Parathyroid adenoma (tissue), 2 donors: ENCODE results near the gene PDIA5.

Experiments
- H2AFZ ChIP-seq: fragments of 300-600 bp; sonication (generic); one replicate; pipeline ENCODE4 v1.7.0; 2017; ENCODE audit warnings: antibody characterized with exemption, mild to moderate bottlenecking
- H3K27ac ChIP-seq: fragments of 300-600 bp; sonication (generic); one replicate; pipeline ENCODE4 v1.7.0; 2017
- H3K27me3 ChIP-seq: fragments of 300-600 bp; sonication (generic); one replicate; pipeline ENCODE4 v1.7.0; 2017; ENCODE audit warnings: low read length; ENCODE audit not compliant: control insufficient read depth, insufficient read depth
- H3K36me3 ChIP-seq: fragments of 300-600 bp; sonication (generic); one replicate; pipeline ENCODE4 v1.7.0; 2017; ENCODE audit warnings: low read length; ENCODE audit not compliant: control insufficient read depth, insufficient read depth
- H3K4me1 ChIP-seq: fragments of 300-600 bp; sonication (generic); one replicate; pipeline ENCODE4 v1.7.0; 2017; ENCODE audit warnings: control low read depth
- H3K4me2 ChIP-seq: fragments of 300-600 bp; sonication (generic); one replicate; pipeline ENCODE4 v1.7.0; 2017; ENCODE audit warnings: low read length
- H3K4me3 ChIP-seq: fragments of 300-600 bp; sonication (generic); one replicate; pipeline ENCODE4 v1.7.0; 2017; ENCODE audit warnings: low read depth, low read length
- H3K79me2 ChIP-seq: fragments of 300-600 bp; sonication (generic); one replicate; pipeline ENCODE4 v1.7.0; 2017; ENCODE audit warnings: control low read depth
- H3K9ac ChIP-seq: fragments of 300-600 bp; sonication (generic); one replicate; pipeline ENCODE4 v1.7.0; 2017; ENCODE audit warnings: mild to moderate bottlenecking
- H3K9me3 ChIP-seq: fragments of 300-600 bp; sonication (generic); one replicate; pipeline ENCODE4 v1.7.0; 2017; ENCODE audit warnings: low read length; ENCODE audit not compliant: control insufficient read depth
- CTCF ChIP-seq: fragments of 300-600 bp; sonication (generic); IDR thresholded peaks from one replicate; pipeline ENCODE4 v1.7.0; 2017; ENCODE audit warnings: antibody characterized with exemption, mild to moderate bottlenecking
- donor health status: primary hyperparathyroidism.

Gene PDIA5

DNA sequence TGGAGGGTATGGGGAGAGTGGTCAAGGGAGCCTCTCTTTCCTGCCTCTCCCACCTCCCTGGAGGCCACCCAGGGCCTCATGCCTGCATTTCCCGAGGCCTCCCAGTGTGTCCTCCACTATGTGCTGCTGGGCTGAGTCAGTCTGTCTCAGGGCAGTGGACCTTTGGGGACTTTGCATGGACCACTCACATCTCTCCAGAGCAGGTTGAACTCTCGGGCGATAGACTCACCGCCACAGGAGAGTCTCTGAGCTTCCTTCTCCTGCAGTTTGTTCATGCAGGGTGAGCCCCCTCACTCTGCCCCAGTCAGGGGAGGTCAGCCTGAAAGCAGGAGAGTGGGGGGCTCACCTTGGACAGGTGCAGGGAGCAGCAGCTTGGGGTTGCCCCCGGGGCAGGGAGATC is 74.5 kb downstream of the PDIA5 start:
- H3K4me3 ChIP-seq, result no peak overlapping the region
- H3K36me3 ChIP-seq, result no peaks in the 10 kb centered on the region
- H3K27ac ChIP-seq, result no peak overlapping the region
- H3K9ac ChIP-seq, result no peak overlapping the region
- TF ChIP-seq CTCF, result no peak
- H3K9me3 ChIP-seq, result no peaks in the 10 kb centered on the region
- H3K4me2 ChIP-seq, result no peak overlapping the region
- peaks cover 11% of the 10 kb centered on the region for H3K4me1 ChIP-seq
- H3K79me2 ChIP-seq, result no peaks in the 10 kb centered on the region
- no peaks in the 10 kb centered on the region for H3K27me3 ChIP-seq
- no peak overlapping the region for H2AFZ ChIP-seq

- Histone ChIP-seq H3K4me3 (no peak overlapping the region), H3K9me3 (no peaks in the 10 kb centered on the region), H3K79me2 (no peaks in the 10 kb centered on the region), H3K36me3 (no peaks in the 10 kb centered on the region), H3K27me3 (no peaks in the 10 kb centered on the region), H2AFZ (peak overlapping the region; percentile 11), H3K4me1 (peaks cover 5% of the 10 kb centered on the region), H3K9ac (no peak overlapping the region), H3K27ac (no peak overlapping the region), H3K4me2 (no peak overlapping the region)
- no peak for TF ChIP-seq CTCF
These were observed 77.0 kb downstream of the PDIA5 start for GRCh38 chr3:123143669-123144411.

- no peaks in the 10 kb centered on the region for H3K27me3 ChIP-seq
- no peak for TF ChIP-seq CTCF
- no peaks in the 10 kb centered on the region for H3K9me3 ChIP-seq
- no peak overlapping the region for H3K27ac ChIP-seq
- H3K4me2 ChIP-seq, result no peak overlapping the region
- no peak overlapping the region for H2AFZ ChIP-seq
- no peak overlapping the region for H3K9ac ChIP-seq
- H3K4me1 ChIP-seq, result peaks cover 5% of the 10 kb centered on the region
- no peaks in the 10 kb centered on the region for H3K79me2 ChIP-seq
- no peak overlapping the region for H3K4me3 ChIP-seq
- H3K36me3 ChIP-seq, result no peaks in the 10 kb centered on the region
These were observed 81.1 kb downstream of the PDIA5 start for GRCh38 chr3:123147754-123148535.

GRCh38 chr3:123148772-123149171 is 81.9 kb downstream of the PDIA5 start:
- Histone ChIP-seq H3K36me3 (no peaks in the 10 kb centered on the region), H3K27ac (no peak overlapping the region)

More at GRCh38 chr3:123148772-123149171, 81.9 kb downstream of the PDIA5 start:
- no peaks in the 10 kb centered on the region for H3K79me2 ChIP-seq
- H2AFZ ChIP-seq, result no peak overlapping the region
- no peaks in the 10 kb centered on the region for H3K27me3 ChIP-seq
- H3K9me3 ChIP-seq, result no peaks in the 10 kb centered on the region
- peaks cover under 1% of the 10 kb centered on the region for H3K4me1 ChIP-seq
- TF ChIP-seq CTCF, result no peak
- H3K9ac ChIP-seq, result no peak overlapping the region
- no peak overlapping the region for H3K4me3 ChIP-seq
- H3K4me2 ChIP-seq, result no peak overlapping the region
